MM.1S (cell line): ENCODE measurements around the gene ACTG1.

Experiments
- DNase-seq: peaks from one replicate; pipeline ENCODE4 v3.0.0-alpha.2; 2015
- H2AFZ ChIP-seq: fragments of 300-600 bp; sonication (generic); 2 replicates; pipeline ENCODE4 v1.6.0; 2016; ENCODE audit warnings: antibody characterized with exemption, low read length
- H3F3A ChIP-seq: fragments of 300-600 bp; sonication (generic); 2 replicates; pipeline ENCODE4 v1.6.1; 2016; ENCODE audit warnings: mild to moderate bottlenecking, antibody characterized with exemption, low read length, moderate library complexity, mixed read lengths; ENCODE audit not compliant: insufficient read depth
- H3K27ac ChIP-seq: fragments of 300-600 bp; sonication (generic); 2 replicates; pipeline ENCODE4 v1.5.1; 2016; ENCODE audit warnings: mild to moderate bottlenecking, low read length
- H3K27me3 ChIP-seq: fragments of 300-600 bp; sonication (generic); replicated peaks from 2 replicates; pipeline ENCODE4 v1.6.0; 2016; ENCODE audit warnings: low read length; ENCODE audit not compliant: insufficient read depth
- H3K36me3 ChIP-seq: fragments of 300-600 bp; sonication (generic); replicated peaks from 2 replicates; pipeline ENCODE4 v1.6.1; 2016; ENCODE audit warnings: mild to moderate bottlenecking, low read length, mixed read lengths; ENCODE audit not compliant: insufficient read depth
- H3K4me1 ChIP-seq: fragments of 300-600 bp; sonication (generic); 2 replicates; pipeline ENCODE4 v1.6.1; 2016; ENCODE audit warnings: low read length, mixed read lengths
- H3K4me2 ChIP-seq: fragments of 300-600 bp; sonication (generic); 2 replicates; pipeline ENCODE4 v1.6.0; 2016; ENCODE audit warnings: low read depth, low read length
- H3K4me3 ChIP-seq: fragments of 300-600 bp; sonication (generic); 2 replicates; pipeline ENCODE4 v1.5.1; 2016; ENCODE audit warnings: low read length, mixed read lengths
- H3K79me2 ChIP-seq: fragments of 300-600 bp; sonication (generic); 2 replicates; pipeline ENCODE4 v1.6.1; 2016; ENCODE audit warnings: mixed run types, low read length, mixed read lengths
- H3K9ac ChIP-seq: fragments of 300-600 bp; sonication (generic); 2 replicates; pipeline ENCODE4 v1.6.1; 2016; ENCODE audit warnings: low read length, mixed read lengths
- H3K9me2 ChIP-seq: fragments of 300-600 bp; sonication (generic); replicated peaks from 2 replicates; pipeline ENCODE4 v1.6.1; 2016; ENCODE audit warnings: mild to moderate bottlenecking, low read length, mixed read lengths; ENCODE audit not compliant: insufficient read depth
- H3K9me3 ChIP-seq: fragments of 300-600 bp; sonication (generic); replicated peaks from 2 replicates; pipeline ENCODE4 v1.6.1; 2016; ENCODE audit warnings: mild to moderate bottlenecking, low read length, mixed read lengths; ENCODE audit not compliant: insufficient read depth
- H4K20me1 ChIP-seq: fragments of 300-600 bp; sonication (generic); 2 replicates; pipeline ENCODE4 v1.6.1; 2016; ENCODE audit warnings: mild to moderate bottlenecking, low read length, moderate library complexity, mixed read lengths; ENCODE audit not compliant: insufficient read depth
- EZH2 ChIP-seq: fragments of 300-600 bp; sonication (generic); optimal IDR thresholded peaks from 2 replicates; pipeline ENCODE3; 2017; ENCODE audit warnings: low read depth, mild to moderate bottlenecking, antibody characterized with exemption, low read length, mixed read lengths
- EZH2phosphoT487 ChIP-seq: fragments of 300-600 bp; sonication (generic); IDR thresholded peaks from 2 replicates; pipeline ENCODE4 v1.6.1; 2018; ENCODE audit warnings: antibody characterized with exemption, low read length
- TF ChIP-seq, protein P1 (sequence below): fragments of 300-600 bp; sonication (generic); IDR thresholded peaks from 2 replicates; pipeline ENCODE4 v1.5.1; 2016; ENCODE audit warnings: antibody characterized with exemption, low read length, mixed read lengths

Gene ACTG1

DNA sequence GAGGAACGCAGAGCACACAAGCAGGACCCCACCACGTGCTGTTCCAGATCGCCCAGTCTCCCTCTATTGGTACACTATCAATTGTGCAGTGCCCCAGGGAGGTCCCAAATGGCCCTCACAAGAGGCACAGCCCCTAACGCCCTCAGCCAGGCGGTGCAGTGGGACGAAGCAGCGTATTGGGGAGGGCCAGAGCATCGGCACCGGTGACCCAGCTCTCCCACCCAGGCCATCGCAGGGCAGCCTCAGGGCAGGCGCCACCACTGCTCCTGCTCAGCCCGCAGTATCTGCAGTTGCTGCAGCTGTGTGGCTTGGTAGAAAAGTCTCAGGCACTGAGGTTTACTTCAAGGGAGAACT, 45.5 kb upstream of the ACTG1 start:
- Histone ChIP-seq H3K79me2 (no peaks in the 10 kb centered on the region), H3K27me3 (no peaks in the 10 kb centered on the region), H3K4me1 (peaks cover 10% of the 10 kb centered on the region; the same call in 1 of the 2 replicates), H2AFZ (no peak overlapping the region), H3K4me2 (no peak overlapping the region), H3K9me3 (no peaks in the 10 kb centered on the region), H3K4me3 (no peak overlapping the region), H3F3A (peaks cover 14% of the 10 kb centered on the region), H4K20me1 (no peaks in the 10 kb centered on the region), H3K9me2 (no peaks in the 10 kb centered on the region), H3K27ac (no peak overlapping the region), H3K9ac (no peak overlapping the region), H3K36me3 (no peaks in the 10 kb centered on the region)
- no peak for DNase-seq
- no peak for TF ChIP-seq EZH2phosphoT487
- TF ChIP-seq, protein P1, sequence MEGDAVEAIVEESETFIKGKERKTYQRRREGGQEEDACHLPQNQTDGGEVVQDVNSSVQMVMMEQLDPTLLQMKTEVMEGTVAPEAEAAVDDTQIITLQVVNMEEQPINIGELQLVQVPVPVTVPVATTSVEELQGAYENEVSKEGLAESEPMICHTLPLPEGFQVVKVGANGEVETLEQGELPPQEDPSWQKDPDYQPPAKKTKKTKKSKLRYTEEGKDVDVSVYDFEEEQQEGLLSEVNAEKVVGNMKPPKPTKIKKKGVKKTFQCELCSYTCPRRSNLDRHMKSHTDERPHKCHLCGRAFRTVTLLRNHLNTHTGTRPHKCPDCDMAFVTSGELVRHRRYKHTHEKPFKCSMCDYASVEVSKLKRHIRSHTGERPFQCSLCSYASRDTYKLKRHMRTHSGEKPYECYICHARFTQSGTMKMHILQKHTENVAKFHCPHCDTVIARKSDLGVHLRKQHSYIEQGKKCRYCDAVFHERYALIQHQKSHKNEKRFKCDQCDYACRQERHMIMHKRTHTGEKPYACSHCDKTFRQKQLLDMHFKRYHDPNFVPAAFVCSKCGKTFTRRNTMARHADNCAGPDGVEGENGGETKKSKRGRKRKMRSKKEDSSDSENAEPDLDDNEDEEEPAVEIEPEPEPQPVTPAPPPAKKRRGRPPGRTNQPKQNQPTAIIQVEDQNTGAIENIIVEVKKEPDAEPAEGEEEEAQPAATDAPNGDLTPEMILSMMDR = no peak
- TF ChIP-seq EZH2 = no peak

DNA sequence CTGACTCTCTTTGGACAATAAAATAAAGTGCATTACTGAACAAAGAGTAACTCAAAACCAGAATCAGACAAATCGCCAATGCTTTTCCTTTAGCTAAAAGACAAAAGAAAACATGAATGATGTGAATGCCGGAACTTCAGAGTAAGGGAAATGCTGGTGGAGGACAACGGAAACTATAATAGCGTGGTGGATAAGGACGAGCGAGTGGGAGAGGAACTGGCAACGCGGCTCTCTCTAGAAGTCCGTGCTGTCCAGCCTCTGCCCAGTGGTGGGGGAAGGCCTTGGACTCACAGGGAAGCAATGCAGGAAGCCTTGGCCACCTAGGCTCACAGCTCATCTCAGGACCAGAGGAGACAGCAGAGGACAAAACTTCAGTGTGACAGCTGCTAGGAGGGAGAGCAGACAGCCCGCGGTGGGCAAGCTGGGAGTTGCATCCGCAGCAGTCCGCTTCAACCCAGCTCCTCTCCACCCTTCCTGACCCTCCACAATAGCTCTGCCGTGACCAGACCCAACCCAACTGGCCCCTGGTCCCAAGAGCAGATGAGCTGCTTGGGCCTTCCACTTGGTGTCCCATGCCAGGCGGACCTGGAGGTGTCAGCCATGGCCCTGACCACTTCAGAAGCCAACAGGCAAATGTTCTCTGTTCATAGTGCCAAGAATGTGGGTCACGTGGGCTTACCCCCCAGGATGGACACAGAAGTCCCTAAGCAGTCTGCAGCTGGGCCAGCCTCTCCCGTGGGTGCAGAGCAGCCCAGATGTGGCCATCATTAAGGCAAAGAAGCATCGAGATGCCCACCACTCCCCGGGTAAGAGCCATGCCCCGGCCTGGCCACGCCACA, 44.9 kb upstream of the ACTG1 start:
- no peaks in the 10 kb centered on the region for H3K79me2 ChIP-seq
- DNase-seq = no peak
- no peak overlapping the region for H2AFZ ChIP-seq
- no peaks in the 10 kb centered on the region for H4K20me1 ChIP-seq
- no peak overlapping the region for H3K9ac ChIP-seq
- H3K27ac ChIP-seq = no peak overlapping the region
- peaks cover 10% of the 10 kb centered on the region; the same call in 1 of the 2 replicates for H3K4me1 ChIP-seq
- no peaks in the 10 kb centered on the region for H3K36me3 ChIP-seq
- no peaks in the 10 kb centered on the region for H3K27me3 ChIP-seq
- H3K9me3 ChIP-seq = no peaks in the 10 kb centered on the region
- H3K9me2 ChIP-seq = no peaks in the 10 kb centered on the region
- peaks cover 20% of the 10 kb centered on the region for H3F3A ChIP-seq
- no peak overlapping the region for H3K4me3 ChIP-seq
- H3K4me2 ChIP-seq = no peak overlapping the region
- TF ChIP-seq EZH2 = no peak
- no peak for TF ChIP-seq EZH2phosphoT487
- TF ChIP-seq, protein P1 = no peak

DNA sequence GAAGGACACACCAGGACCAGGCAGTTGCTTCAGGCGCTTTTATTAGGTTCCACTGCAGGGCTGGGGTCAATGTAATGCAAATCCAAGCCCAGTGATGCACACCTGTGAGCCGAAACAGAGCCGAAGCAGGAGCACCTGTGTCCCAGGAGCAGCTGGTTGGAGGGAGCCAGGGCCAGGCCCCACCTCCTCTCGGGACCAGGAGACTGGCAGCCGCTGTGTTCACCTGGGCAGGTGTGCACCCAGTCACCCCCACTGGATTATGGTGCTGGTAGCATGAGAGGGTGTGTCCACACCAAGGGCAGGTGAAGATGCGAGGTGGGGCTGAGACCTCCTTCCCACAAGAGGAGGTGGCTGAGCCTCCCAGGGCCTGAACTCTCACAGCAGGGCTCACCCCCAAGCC, 44.3 kb upstream of the ACTG1 start:
- Histone ChIP-seq H3K36me3 (no peaks in the 10 kb centered on the region), H3K4me3 (no peak overlapping the region), H3K4me2 (no peak overlapping the region), H3K9me2 (no peaks in the 10 kb centered on the region), H4K20me1 (no peaks in the 10 kb centered on the region), H3K9ac (no peak overlapping the region), H3F3A (peaks cover 22% of the 10 kb centered on the region), H3K4me1 (peaks cover 10% of the 10 kb centered on the region; the same call in 1 of the 2 replicates), H3K9me3 (no peaks in the 10 kb centered on the region), H3K27me3 (no peaks in the 10 kb centered on the region), H3K79me2 (peaks cover 2% of the 10 kb centered on the region), H3K27ac (no peak overlapping the region), H2AFZ (no peak overlapping the region)
- TF ChIP-seq EZH2phosphoT487 = no peak
- TF ChIP-seq, protein P1 = no peak
- TF ChIP-seq EZH2 = no peak
- DNase-seq = no peak
